HG03558 (cell line): ENCODE data around the gene LRRK1.

ENCODE experiments used
- ATAC-seq: cut with Tn5 transposase; IDR thresholded peaks from one replicate; pipeline ENCODE4 v1.9.1; 2021; ENCODE audit warnings: moderate number of reproducible peaks; ENCODE audit not compliant: unreplicated experiment; ENCODE audit errors: extremely low read depth

LRRK1 gene

GRCh38 chr15:100918690-100919480 is at the start of gene LRRK1:
Gene LRRK1 (plus strand): TSS chr15:100919357. CDS start chr15:100924633, 5,276 bp downstream.
- no peak for ATAC-seq

GRCh38 chr15:100873029-100873677 is 46.0 kb upstream of the LRRK1 start:
- no peak for ATAC-seq

DNA sequence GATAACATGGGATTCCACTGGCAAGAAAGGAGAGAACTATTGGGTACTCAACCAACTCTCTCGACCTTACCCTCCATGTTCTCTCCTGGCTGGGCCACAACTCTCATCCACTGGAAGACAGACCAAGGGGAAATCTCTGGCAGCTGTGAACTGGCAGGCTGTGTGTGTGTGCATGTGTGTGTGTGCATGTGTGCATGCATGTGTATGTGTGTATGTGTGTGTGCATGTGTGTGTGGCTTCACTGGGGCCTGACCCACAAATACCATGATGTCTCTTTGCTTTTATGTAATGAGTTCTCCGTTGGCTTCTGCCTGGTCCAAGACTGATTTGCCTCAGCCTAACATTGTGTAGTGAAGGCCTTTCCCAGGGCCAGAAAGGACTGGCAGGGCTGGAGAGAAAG is 43.7 kb upstream of the LRRK1 start:
- no peak for ATAC-seq

DNA sequence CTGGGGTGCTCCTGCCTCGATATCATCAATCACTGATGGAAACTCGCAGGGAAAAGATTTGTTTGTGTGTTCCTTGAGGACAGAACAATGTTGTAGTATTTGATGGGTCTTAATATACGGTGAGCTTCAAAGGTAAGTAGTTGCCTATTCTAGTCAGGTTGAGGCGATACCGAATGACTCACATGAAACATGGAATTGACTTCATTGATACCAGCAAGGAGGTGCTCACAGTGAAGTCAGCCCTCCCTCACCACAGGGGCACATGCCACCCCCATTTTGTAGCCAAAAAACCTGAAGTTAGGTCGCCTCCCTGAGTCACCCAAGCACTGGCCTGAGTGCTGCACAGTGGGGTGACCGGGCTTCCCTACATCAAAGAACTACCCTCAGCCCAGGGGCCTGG is 43.2 kb upstream of the LRRK1 start:
- no peak for ATAC-seq

DNA sequence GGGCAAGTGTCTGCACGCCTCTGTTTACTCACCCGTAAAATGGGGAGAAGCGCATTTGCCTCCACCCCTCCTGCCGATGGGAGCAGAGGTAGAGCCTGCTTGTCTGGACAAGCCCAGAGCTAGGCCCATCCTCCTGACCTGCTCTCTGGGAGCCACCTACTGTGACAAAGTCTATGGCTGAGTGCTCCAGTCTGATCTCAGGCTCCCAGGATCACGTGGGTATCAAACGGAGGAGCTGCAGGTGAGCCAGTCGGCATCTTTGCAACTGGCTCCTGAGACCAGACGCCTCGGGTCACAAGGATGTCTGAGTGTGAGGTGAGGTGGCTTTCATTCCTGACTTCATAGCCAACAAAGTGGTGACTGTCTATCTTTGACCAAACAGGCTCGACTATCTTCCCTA is 41.6 kb upstream of the LRRK1 start:
- ATAC-seq, result no peak

DNA sequence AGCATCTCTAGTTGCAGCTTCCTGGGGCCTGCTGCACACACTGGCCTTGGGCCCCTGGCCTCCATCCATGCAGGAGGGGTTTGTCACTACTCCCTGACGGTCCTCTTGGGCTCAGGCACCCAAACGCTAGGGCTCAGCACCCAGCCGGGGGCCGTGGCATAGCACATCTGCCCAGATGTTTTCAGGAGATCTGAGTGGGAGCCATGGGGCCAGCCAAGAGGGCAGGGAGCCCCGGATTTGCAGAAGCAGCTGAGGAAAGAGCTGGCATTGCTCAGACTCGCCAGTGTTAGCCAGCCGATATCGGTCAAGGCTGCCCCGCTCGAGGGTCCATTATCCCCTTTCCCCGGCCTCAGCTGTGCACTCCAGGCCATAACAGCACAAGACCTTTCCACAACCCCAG is 41.0 kb upstream of the LRRK1 start:
- no peak for ATAC-seq

DNA sequence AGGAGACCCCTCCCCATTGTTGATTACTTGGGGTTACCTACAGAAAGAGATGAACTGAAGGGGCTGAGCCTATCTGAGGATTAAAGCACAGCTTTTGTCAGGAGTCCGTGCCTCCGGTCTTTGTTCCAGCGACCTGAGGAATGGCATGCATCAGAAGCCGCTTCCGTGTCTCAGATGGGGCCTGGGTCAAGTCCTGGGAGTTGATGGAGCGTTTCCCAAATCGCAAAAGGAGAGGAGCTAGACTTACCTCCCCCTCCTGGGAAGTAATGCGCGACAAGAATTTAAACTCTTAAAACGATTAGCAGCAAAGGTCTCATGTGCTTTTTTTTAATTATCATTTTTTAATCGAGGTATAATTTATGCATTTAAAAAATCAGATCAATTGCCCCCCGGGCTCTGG is 40.5 kb upstream of the LRRK1 start:
- ATAC-seq, result no peak

GRCh38 chr15:100879061-100879463 is 40.1 kb upstream of the LRRK1 start:
- ATAC-seq, result no peak

DNA sequence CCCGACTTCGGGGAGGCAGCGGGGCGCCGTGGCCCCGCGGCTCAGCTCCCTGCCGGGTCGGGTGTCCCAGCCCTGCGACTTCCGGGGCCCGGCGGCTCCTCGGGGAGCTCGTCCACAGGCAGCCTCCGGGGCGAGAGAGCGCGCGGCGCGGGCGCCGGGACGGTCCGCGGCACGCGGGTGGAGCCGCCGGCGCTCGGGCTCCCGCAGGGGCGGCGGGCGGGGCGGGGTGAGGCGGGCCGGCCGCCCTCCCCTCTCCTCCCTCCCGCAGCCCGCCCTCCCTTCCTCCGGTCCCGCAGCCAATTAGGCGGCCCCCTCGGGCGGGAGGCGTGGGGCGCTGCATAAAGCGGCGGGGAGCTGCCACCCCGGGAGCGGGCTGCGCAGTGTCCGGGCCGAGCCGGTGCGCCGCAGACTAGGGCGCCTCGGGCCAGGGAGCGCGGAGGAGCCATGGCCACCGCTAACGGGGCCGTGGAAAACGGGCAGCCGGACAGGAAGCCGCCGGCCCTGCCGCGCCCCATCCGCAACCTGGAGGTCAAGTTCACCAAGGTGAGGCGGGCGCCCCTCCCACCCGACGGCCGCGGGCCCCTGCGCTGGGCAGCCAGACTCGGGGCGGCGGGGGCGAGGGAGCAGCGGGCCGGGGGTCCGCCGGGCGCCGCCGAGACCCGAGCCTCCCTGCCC is 39.6 kb upstream of the LRRK1 start, which contains the start of gene ALDH1A3:
ALDH1A3 (plus strand) TSS at position 368 of the 675 bp plus-strand sequence; CDS start at position 445, 77 bp downstream.
- ATAC-seq, result no peak

DNA sequence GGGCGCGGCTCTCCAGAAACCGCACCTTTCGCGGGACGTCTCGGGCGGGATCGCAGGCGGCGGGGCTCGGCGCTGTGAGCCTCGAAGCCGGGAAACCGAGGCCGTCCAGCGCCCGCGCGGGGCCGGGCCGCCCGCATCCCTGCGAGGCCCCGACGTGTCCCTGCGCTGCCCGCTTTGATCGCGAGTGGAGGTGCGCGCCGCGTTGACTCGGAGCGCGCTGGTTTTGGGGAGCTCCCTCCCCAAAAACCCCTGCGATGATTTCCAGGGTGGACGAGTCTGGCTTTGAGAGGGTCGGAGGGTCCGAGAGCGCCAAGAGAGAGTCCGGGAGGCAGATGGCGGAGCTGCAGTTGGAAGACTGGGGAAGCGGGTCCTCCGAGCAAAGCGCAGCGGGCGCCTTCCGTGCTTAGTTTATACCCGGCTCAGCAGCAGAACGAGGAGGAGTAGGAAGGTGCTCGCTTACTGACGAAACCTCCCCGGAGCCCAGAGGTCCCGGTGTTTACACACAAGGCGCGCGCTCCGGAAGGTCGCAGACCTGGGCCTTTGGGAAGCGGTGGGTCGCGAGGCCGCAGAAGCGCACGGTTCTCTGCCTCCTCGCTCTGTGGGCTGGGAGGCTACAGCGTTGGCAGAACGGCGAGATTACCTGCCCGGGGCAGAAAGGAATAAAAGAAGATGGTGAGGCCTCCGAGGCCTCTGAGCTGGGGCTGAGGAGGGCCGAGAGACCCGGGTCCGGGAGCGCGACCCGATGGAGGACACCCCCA is 38.8 kb upstream of the LRRK1 start:
- ATAC-seq, result no peak

GRCh38 chr15:100880897-100881242 is 38.3 kb upstream of the LRRK1 start:
- no peak for ATAC-seq

DNA sequence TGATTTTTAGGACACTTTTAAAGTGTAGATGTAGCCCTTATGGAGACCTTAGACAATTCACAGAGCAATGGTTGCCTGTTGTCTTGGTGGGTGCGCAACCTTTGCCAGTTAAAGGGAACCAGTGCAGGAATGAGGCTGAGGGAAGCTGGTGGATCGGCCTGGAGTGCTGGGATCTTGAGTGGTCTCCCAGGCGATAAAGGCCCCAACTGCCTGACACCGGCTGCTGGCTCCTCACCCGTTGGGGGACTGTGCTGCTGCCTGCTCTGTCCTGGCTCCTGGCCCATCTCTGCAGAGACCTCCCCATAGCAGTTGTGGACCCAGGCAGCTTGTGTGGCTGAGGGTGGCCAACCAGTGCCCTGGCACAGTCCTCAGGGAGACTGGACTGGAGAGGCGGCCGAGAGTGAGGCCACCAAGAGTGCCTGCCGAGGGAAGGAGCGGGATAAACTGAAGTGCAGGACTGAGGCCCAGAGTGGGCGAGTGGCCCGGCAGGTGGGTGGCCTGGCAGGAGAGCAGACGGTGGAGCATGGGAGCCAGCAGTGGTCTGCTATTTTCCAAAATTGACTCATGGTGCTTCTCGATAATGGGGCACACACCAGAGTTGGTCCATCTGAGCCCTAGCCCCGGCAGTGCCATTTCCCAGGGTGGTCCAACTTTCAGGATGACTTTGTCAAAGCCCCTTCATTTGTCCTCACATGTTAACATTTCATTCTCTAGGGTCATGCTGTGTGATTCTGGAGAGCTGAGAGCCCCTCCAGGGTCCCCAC is 37.4 kb upstream of the LRRK1 start:
- ATAC-seq, result no peak

GRCh38 chr15:100885116-100885515 is 34.0 kb upstream of the LRRK1 start:
- ATAC-seq, result no peak

DNA sequence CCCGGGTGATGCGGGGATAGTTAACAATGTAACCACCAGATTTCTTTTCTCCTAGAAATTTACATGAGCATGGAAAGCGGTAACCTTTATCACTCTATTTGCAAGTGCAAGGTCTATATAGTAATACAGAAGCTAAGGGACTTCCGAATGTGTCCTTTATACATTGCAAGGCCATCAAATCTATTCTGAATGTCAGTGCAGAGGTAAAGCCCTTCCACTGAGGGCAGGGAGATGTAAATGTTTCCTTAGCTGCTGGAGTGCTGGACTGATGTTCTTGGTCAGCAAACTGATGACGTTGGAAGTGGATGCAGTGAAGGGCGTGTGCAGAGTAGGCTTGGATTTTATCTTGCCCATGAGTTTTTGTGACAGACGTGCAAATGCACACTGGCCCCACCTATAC is 33.3 kb upstream of the LRRK1 start:
- no peak for ATAC-seq

- ATAC-seq, result no peak
These were observed 31.8 kb upstream of the LRRK1 start for GRCh38 chr15:100887211-100887913.

- no peak for ATAC-seq
These were observed 29.6 kb upstream of the LRRK1 start for GRCh38 chr15:100889385-100890050.

DNA sequence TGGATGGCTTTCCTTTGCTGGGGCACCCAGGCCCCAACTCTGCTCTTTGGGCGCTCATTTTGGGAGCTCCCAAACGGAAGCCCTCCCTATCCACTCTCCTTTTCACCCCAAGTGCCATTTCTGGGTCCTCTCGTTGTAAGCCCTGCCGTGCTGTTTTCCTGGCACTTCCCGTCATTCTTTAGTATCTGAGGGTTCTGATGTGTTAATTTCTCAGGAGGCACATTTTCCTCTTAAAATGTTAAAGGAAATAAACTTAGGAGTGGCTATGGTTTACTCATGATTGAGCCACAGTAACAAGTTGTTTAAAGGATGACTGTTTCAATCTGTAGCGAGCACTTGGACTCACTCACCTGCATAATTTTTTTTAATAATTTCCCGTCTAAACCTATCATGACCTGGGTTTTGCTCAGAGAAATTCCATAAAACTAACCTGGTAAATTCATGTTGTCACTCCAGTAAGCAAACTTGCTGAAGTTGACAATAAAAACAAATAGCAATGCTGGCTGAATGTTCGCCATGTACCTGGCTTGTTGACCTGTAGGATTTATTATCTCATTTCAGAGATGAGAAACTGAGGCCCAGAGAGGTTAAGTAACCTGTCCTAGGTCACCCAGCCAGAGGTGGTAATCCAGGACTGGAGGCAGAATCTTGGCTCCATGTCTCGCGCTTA is 29.0 kb upstream of the LRRK1 start:
- no peak for ATAC-seq

DNA sequence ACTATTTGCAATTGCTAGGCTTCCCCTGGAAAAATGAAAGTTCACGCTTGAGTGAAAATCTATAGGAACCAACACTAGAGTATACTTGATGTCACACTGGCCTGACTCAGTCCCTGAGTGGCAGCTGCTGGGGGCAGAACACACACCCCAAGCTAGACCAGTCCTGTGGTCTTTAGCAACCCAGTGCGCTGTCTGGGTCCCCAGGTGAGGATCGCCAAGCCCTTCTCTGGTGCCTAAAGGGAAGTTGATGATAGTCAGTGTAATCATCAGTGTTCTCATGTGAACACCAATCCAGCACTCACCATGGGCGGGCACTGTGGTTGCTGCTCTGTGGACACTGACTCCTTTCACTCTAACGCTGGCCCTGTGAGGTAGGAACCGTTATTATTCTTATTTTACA is 28.3 kb upstream of the LRRK1 start:
- no peak for ATAC-seq
